CMK (cell line): ENCODE results near the gene CDC42EP5.
"Not testable (repeated sequence)": the region's sequence is repeated elsewhere in the genome, so short reads cannot be mapped to it uniquely, and the experiment has no call there.

Experiments
- DNase-seq: peaks from one replicate; pipeline ENCODE4 v3.0.0-alpha.2; 2010; ENCODE audit warnings: low read depth

Gene CDC42EP5

GRCh38 chr19:54448040-54448773, 24.9 kb downstream of the CDC42EP5 start:
- DNase-seq = peak; percentile 72

GRCh38 chr19:54446349-54446748, 26.7 kb downstream of the CDC42EP5 start:
- DNase-seq = not testable (repeated sequence)

- no peak for DNase-seq
Observed at GRCh38 chr19:54444737-54445136, 28.4 kb downstream of the CDC42EP5 start.

GRCh38 chr19:54440641-54441040, 32.5 kb downstream of the CDC42EP5 start:
- DNase-seq = no peak

GRCh38 chr19:54439174-54439851, 33.8 kb downstream of the CDC42EP5 start:
- DNase-seq = no peak

- no peak for DNase-seq
Observed at GRCh38 chr19:54436628-54437252, 36.4 kb downstream of the CDC42EP5 start.

GRCh38 chr19:54436031-54436523, 37.0 kb downstream of the CDC42EP5 start:
- DNase-seq = no peak

GRCh38 chr19:54435551-54436016, 37.5 kb downstream of the CDC42EP5 start:
- DNase-seq = no peak

- no peak for DNase-seq
Observed at GRCh38 chr19:54434873-54435214, 38.3 kb downstream of the CDC42EP5 start.

GRCh38 chr19:54434112-54434872, 38.8 kb downstream of the CDC42EP5 start:
- DNase-seq = no peak

GRCh38 chr19:54433697-54434096, 39.4 kb downstream of the CDC42EP5 start:
- DNase-seq = no peak

GRCh38 chr19:54432144-54432738, 40.9 kb downstream of the CDC42EP5 start:
- no peak for DNase-seq

GRCh38 chr19:54431255-54431838, 41.7 kb downstream of the CDC42EP5 start:
- DNase-seq = no peak

- DNase-seq = peak; percentile 62
Observed at GRCh38 chr19:54430306-54431254, 42.5 kb downstream of the CDC42EP5 start.

GRCh38 chr19:54429545-54430227, 43.4 kb downstream of the CDC42EP5 start:
- no peak for DNase-seq

GRCh38 chr19:54429176-54429495, 44.0 kb downstream of the CDC42EP5 start:
- DNase-seq = no peak

GRCh38 chr19:54428323-54429175, 44.5 kb downstream of the CDC42EP5 start:
- no peak for DNase-seq

GRCh38 chr19:54427586-54427985, 45.5 kb downstream of the CDC42EP5 start:
- DNase-seq = no peak
